ENCODE data around the gene ETS1.

DNA sequence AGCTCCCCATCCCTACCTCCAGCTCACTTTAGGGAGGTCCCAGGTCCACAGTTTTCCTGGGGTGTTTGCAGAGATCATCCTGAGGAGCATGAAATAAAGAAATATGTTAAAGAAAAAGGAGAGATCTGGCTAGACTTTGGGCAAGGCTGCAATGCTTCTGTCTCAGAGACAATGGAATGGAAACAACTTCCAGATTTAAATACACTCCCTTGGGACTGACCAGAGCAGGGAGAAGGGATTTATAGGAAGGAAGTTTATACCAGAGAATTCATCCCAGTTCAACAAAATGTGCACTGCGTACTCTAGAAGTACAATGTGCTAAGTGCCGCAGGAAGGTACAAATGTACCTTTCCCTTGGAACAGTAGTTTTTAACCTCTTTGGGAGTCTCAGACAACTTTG, 40.4 kb downstream of the ETS1 start:
- no peak for TF ChIP-seq POLR2A (IDR thresholded peaks at IDR 0.05; ENCODE audit: extremely low read depth, insufficient read length)
- TF ChIP-seq, protein P1, sequence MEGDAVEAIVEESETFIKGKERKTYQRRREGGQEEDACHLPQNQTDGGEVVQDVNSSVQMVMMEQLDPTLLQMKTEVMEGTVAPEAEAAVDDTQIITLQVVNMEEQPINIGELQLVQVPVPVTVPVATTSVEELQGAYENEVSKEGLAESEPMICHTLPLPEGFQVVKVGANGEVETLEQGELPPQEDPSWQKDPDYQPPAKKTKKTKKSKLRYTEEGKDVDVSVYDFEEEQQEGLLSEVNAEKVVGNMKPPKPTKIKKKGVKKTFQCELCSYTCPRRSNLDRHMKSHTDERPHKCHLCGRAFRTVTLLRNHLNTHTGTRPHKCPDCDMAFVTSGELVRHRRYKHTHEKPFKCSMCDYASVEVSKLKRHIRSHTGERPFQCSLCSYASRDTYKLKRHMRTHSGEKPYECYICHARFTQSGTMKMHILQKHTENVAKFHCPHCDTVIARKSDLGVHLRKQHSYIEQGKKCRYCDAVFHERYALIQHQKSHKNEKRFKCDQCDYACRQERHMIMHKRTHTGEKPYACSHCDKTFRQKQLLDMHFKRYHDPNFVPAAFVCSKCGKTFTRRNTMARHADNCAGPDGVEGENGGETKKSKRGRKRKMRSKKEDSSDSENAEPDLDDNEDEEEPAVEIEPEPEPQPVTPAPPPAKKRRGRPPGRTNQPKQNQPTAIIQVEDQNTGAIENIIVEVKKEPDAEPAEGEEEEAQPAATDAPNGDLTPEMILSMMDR (IDR thresholded peaks at IDR 0.05; ENCODE audit: low read depth, low read length): no peak
